Smooth muscle cell (in vitro differentiated cells): ENCODE measurements around the gene ATP6V1B1. TPM values are rescaled to one million over a fixed set of nuclear protein-coding genes. Genes with fewer than 3 reads are reported as not detected.

ENCODE experiments used
- DNase-seq: peaks from one replicate; lab custom pipeline; 2025; ENCODE audit not compliant: unreplicated experiment; lab: John Stamatoyannopoulos, UW
- H2AFZ ChIP-seq: fragments of 200-600 bp; sonication (generic); 2 replicates; pipeline ENCODE4 v1.6.0; 2016; ENCODE audit warnings: antibody characterized with exemption, low read depth, mild to moderate bottlenecking
- H3F3A ChIP-seq: fragments of 200-600 bp; sonication (generic); 2 replicates; pipeline ENCODE4 v1.6.0; 2017; ENCODE audit warnings: antibody characterized with exemption, low read depth
- H3K27ac ChIP-seq: fragments of 200-600 bp; sonication (generic); 2 replicates; pipeline ENCODE4 v1.5.1; 2016; ENCODE audit warnings: low read depth, mild to moderate bottlenecking
- H3K27me3 ChIP-seq: fragments of 200-600 bp; sonication (generic); 2 replicates; pipeline ENCODE4 v1.6.1; 2016; ENCODE audit warnings: low read depth, mild to moderate bottlenecking
- H3K36me3 ChIP-seq: fragments of 200-600 bp; sonication (generic); 2 replicates; pipeline ENCODE4 v1.5.1; 2016; ENCODE audit warnings: low read depth
- H3K4me1 ChIP-seq: fragments of 200-600 bp; sonication (generic); 2 replicates; pipeline ENCODE4 v1.5.1; 2016; ENCODE audit warnings: low read depth
- H3K4me2 ChIP-seq: fragments of 200-600 bp; sonication (generic); 2 replicates; pipeline ENCODE4 v1.6.0; 2016; ENCODE audit warnings: mild to moderate bottlenecking
- H3K4me3 ChIP-seq: fragments of 200-600 bp; sonication (generic); 2 replicates; pipeline ENCODE4 v1.5.1; 2016; ENCODE audit warnings: mild to moderate bottlenecking
- H3K79me2 ChIP-seq: fragments of 200-600 bp; sonication (generic); 2 replicates; pipeline ENCODE4 v1.6.0; 2016; ENCODE audit warnings: low read depth, mild to moderate bottlenecking
- H3K9ac ChIP-seq: fragments of 200-600 bp; sonication (generic); 2 replicates; pipeline ENCODE4 v1.6.0; 2016; ENCODE audit warnings: low read depth
- H3K9me3 ChIP-seq: fragments of 200-600 bp; sonication (generic); replicated peaks from 2 replicates; pipeline ENCODE4 v1.5.1; 2016; ENCODE audit warnings: low read depth
- H4K20me1 ChIP-seq: fragments of 200-600 bp; sonication (generic); 2 replicates; pipeline ENCODE4 v1.6.0; 2016; ENCODE audit warnings: low read depth
- WGBS: methylation state at CpG from one replicate; pipeline ENCODE4 v1.1.7; 2016; ENCODE audit warnings: low lambda C conversion rate; 5-methylcytosine and 5-hydroxymethylcytosine counted together
- polyA plus RNA-seq: library from polyadenylated mRNA; unstranded; fragments of >200 nt; fragmentation: Nextera tagmentation; extraction: Ambion mirVana; gene quantifications from 2 replicates; pipeline ENCODE4 v1.2.1, GENCODE V29; 2016
- total RNA-seq: library from RNA; depleted of rRNA; stranded (reverse); fragments of >200 nt; gene quantifications from 2 replicates; pipeline ENCODE4 v1.2.3, GENCODE V29; 2014
- TF ChIP-seq, protein P1 (sequence below): fragments of 200-600 bp; sonication (generic); IDR thresholded peaks from 2 replicates; pipeline ENCODE4 v1.5.1; 2017; ENCODE audit warnings: borderline replicate concordance, mild to moderate bottlenecking, antibody characterized with exemption; ENCODE audit not compliant: insufficient read depth, poor library complexity, severe bottlenecking

ATP6V1B1 gene
- total and polyA plus RNA-seq, 2 experiments from 2014 or later: 0.59 TPM; not detected in 1

- Histone ChIP-seq H4K20me1 (peaks cover 41% of the 10 kb centered on the region), H3K9ac (no peak overlapping the region)
These were observed 53.3 kb downstream of the ATP6V1B1 start for GRCh38 chr2:70988726-70989648.

DNA sequence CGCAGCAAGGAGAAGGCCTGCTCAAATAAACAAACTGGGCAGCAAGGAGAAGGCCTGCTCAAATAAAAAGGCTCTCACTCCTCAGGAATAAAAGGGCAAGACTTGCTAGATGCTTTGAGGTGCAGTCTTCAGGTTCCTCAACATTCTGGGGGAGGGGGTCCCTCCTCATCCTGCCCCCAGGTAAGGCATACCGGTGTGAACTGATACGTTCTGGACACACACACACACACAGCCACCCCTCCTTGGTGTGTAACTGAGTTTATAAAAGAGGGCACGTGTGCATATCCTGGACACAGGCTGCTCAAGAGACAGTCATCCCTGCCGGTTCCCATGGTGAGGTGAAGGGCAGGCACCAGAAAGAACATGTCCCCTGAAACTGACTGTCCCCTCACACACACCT is 54.5 kb downstream of the ATP6V1B1 start:
- Histone ChIP-seq H3K27ac (no peak overlapping the region), H3K79me2 (peaks cover 25% of the 10 kb centered on the region), H3K4me3 (no peak overlapping the region), H3F3A (no peaks in the 10 kb centered on the region), H3K4me2 (no peak overlapping the region), H3K9me3 (no peaks in the 10 kb centered on the region), H3K9ac (no peak overlapping the region), H3K27me3 (no peaks in the 10 kb centered on the region), H3K4me1 (peaks cover 11% of the 10 kb centered on the region), H3K36me3 (no peaks in the 10 kb centered on the region), H2AFZ (no peak overlapping the region), H4K20me1 (peaks cover 34% of the 10 kb centered on the region)
- TF ChIP-seq, protein P1, sequence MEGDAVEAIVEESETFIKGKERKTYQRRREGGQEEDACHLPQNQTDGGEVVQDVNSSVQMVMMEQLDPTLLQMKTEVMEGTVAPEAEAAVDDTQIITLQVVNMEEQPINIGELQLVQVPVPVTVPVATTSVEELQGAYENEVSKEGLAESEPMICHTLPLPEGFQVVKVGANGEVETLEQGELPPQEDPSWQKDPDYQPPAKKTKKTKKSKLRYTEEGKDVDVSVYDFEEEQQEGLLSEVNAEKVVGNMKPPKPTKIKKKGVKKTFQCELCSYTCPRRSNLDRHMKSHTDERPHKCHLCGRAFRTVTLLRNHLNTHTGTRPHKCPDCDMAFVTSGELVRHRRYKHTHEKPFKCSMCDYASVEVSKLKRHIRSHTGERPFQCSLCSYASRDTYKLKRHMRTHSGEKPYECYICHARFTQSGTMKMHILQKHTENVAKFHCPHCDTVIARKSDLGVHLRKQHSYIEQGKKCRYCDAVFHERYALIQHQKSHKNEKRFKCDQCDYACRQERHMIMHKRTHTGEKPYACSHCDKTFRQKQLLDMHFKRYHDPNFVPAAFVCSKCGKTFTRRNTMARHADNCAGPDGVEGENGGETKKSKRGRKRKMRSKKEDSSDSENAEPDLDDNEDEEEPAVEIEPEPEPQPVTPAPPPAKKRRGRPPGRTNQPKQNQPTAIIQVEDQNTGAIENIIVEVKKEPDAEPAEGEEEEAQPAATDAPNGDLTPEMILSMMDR: no peak
- 94% methylated on average over 5 of the region's 5 CpGs for WGBS
- no peak for DNase-seq

More at GRCh38 chr2:70988726-70989648, 53.3 kb downstream of the ATP6V1B1 start:
- no peaks in the 10 kb centered on the region for H3K36me3 ChIP-seq
- WGBS: 97% methylated on average over 16 of the region's 16 CpGs
- peaks cover 18% of the 10 kb centered on the region for H3K79me2 ChIP-seq
- no peak for DNase-seq
- H3F3A ChIP-seq: no peaks in the 10 kb centered on the region
- no peaks in the 10 kb centered on the region for H3K9me3 ChIP-seq
- H3K27me3 ChIP-seq: no peaks in the 10 kb centered on the region
- TF ChIP-seq, protein P1: no peak
- no peak overlapping the region for H3K4me3 ChIP-seq
- H3K4me2 ChIP-seq: no peak overlapping the region
- peaks cover 11% of the 10 kb centered on the region for H3K4me1 ChIP-seq
- H3K27ac ChIP-seq: no peak overlapping the region
- no peak overlapping the region for H2AFZ ChIP-seq

DNA sequence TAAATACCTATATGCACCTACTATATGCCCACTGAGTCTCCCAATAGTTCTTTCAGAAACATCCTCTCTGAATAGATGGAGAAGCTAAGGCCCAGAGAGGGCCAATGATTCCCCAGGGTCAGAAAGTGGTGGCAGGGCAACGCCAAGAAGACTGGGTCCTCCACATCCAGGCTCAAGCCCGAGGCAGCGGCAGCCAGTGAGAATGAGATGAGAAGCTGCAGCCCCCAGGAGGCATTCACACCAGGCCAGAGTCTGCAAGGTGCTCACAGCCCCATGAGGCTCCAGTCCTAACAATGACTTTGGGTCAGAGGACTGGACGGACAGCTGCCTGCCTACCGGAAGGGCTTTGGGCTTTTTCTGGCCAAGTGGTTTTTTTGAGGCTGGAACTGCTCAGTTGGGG is 55.4 kb downstream of the ATP6V1B1 start:
- H3K27ac ChIP-seq: no peak overlapping the region
- TF ChIP-seq, protein P1: no peak
- 96% methylated on average over 5 of the region's 5 CpGs for WGBS
- DNase-seq: no peak
- no peak overlapping the region for H3K4me2 ChIP-seq
- H3K9ac ChIP-seq: no peak overlapping the region
- no peaks in the 10 kb centered on the region for H3K9me3 ChIP-seq
- no peak overlapping the region for H3K4me3 ChIP-seq
- H2AFZ ChIP-seq: no peak overlapping the region
- H4K20me1 ChIP-seq: peaks cover 27% of the 10 kb centered on the region
- H3K79me2 ChIP-seq: peaks cover 25% of the 10 kb centered on the region
- H3K4me1 ChIP-seq: peaks cover 11% of the 10 kb centered on the region
- H3K36me3 ChIP-seq: no peaks in the 10 kb centered on the region
- no peaks in the 10 kb centered on the region for H3K27me3 ChIP-seq
- no peaks in the 10 kb centered on the region for H3F3A ChIP-seq

GRCh38 chr2:70991742-70992141 is 56.0 kb downstream of the ATP6V1B1 start:
- Histone ChIP-seq H3F3A (no peaks in the 10 kb centered on the region), H3K9ac (no peak overlapping the region), H2AFZ (no peak overlapping the region), H3K79me2 (peaks cover 25% of the 10 kb centered on the region), H3K36me3 (no peaks in the 10 kb centered on the region), H3K4me3 (no peak overlapping the region), H3K27me3 (no peaks in the 10 kb centered on the region), H3K4me2 (no peak overlapping the region), H3K4me1 (peaks cover 11% of the 10 kb centered on the region), H4K20me1 (peaks cover 27% of the 10 kb centered on the region), H3K27ac (no peak overlapping the region), H3K9me3 (no peaks in the 10 kb centered on the region)
- DNase-seq: no peak
- 96% methylated on average over 9 of the region's 9 CpGs for WGBS
- TF ChIP-seq, protein P1: no peak
